Activated CD4-positive, alpha-beta T cell treated with anti-CD3 and anti-CD28 coated beads, Interleukin-2, amount 50 U/mL, for 4 hours (primary cell): Measurements from ENCODE around the gene INPP5E.
A peak's percentile ranks its signal among the peaks of the same experiment; 100 is the strongest.
"Not testable (repeated sequence)": the region's sequence is repeated elsewhere in the genome, so short reads cannot be mapped to it uniquely, and the experiment has no call there.

Source experiments
- DNase-seq, 2 experiments: peaks; one replicate each; pipeline ENCODE4 v3.0.0-alpha.2; 2020

Gene INPP5E

DNA sequence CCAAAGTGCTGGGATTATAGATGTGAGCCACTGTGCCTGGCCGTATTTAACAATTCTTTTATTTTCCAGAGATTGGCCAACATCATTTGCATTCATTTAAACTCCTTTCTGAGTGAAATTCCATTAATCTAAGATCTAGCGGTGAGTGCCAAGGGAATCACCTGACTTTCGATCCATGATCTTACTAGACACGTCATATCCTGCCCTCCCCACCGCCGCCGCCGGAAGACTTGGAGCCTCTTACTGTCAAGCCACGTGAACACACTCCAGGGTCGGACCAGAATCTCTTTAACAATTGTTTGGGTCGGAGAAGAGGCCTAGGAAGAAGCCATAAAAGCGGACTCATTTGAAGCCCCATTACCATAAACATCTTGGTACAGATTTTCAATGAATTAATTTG is 12.9 kb downstream of the INPP5E start:
- no peak for DNase-seq

DNA sequence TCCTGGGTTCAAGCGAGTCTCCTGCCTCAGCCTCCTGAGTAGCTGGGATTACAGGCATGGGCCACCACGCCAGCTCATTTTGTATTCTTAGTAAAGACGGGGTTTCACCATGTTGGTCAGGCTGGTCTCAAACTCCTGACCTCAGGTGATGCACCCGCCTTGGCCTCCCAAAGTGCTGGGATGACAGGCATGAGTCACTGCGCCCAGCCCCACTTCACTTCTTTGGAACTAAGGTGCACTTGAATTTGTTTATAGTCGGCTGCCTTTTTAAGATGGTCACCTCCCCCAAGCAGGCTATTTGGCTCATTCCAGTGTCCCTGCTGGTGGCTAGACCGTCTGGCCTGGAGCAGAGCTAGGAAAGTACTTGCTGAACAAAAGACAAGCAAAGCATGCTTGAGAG is 14.3 kb downstream of the INPP5E start:
- not testable (repeated sequence) for DNase-seq

DNA sequence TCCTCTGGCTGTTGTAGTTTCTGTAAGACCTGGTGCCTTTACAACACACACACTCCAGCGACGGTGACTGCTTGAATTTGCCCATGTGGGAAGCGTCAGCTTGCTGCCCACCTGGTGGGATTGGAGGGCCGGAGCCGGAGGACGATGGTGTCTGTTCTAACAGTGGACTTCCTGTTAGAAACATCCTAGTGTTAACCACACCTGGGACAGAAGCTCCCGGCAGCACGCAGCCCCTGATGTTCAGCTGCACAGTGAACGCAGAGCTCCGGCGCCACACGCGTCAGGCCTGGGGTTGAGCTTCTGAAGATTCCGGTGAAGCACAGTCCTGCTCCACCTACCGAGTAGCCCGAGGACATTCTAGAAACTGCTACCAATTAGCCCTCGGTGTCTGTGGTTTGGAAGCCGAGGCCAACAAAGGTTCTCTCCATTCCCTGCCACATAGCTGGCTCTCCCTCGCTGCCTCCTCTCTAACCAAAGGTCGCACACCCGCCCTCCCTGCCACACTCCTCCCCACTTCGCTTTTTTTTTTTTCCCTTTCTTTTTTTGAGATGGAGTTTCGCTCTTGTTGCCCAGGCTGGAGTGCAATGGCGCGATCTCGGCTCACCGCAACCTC is 14.8 kb downstream of the INPP5E start:
- no peak for DNase-seq

GRCh38 chr9:136423432-136424146 is 16.1 kb downstream of the INPP5E start:
- no peak for DNase-seq

DNA sequence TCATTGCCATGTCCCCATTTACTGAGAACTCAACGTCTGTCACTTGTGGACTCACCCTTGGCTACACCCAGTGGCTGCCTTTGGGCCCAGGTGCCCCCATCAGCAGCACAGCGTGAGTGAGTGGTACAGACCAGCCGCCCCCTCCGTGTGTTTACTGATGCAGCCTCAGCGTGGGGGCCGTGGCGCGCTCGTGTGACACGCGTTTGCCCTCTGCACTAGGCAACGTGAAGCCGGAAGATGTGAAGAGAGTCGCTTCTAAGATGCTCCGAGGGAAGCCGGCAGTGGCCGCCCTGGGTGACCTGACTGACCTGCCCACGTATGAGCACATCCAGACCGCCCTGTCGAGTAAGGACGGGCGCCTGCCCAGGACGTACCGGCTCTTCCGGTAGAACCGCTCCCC is 16.8 kb downstream of the INPP5E start:
- DNase-seq, result no peak

DNA sequence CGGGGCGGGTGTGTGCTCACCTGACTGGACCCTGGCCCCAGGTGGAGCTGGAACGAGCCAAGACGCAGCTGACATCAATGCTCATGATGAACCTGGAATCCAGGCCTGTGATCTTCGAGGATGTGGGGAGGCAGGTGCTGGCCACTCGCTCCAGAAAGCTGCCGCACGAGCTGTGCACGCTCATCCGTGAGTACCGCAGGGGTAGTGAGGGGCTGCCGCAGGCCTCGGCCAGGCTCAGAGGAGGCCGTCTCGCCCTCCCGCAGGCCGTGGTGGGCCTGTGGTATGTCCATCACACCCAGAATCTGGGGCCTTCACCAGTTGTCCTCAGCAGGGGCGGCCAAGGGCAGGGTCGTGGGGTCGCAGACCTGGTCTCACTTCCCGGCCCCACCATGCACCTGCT is 17.9 kb downstream of the INPP5E start:
- no peak for DNase-seq

GRCh38 chr9:136419092-136419420 is 20.6 kb downstream of the INPP5E start:
- DNase-seq, result no peak

DNA sequence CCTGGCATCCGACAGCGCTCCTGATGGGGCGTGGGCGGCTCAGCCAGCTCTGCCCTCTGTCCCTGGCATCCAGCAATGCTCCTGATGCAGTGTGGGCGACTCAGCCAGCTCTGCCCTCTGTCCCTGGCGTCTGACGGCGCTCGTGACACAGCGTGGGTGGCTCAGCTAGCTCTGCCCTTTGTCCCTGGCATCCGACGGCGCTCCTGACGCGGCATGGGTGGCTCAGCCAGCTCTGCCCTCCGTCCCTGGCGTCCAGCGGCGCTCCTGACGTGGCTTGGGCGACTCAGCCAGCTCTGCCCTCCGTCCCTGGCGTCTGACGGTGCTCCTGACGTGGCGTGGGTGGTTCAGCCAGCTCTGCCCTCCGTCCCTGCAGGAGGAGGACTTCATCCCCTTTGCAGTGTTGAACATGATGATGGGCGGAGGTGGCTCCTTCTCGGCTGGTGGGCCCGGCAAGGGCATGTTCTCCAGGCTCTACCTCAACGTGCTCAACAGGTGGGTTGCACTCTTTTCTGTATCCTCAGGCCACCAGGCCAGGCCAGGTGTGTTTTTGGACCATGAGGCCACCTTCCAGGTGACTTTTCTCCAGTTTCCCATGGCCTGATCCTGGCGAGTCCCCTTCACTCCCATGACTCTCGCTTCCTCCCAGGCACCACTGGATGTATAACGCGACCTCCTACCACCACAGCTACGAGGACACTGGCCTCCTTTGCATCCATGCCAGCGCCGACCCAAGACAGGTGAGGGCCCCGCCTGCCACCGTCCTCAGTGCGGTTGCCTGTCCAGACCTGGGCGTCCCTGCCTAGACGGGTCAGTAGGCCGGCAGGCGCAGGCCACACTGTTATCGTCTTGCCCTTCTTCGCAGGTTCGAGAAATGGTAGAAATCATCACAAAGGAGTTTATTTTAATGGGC is 21.2 kb downstream of the INPP5E start:
- DNase-seq, result no peak

DNA sequence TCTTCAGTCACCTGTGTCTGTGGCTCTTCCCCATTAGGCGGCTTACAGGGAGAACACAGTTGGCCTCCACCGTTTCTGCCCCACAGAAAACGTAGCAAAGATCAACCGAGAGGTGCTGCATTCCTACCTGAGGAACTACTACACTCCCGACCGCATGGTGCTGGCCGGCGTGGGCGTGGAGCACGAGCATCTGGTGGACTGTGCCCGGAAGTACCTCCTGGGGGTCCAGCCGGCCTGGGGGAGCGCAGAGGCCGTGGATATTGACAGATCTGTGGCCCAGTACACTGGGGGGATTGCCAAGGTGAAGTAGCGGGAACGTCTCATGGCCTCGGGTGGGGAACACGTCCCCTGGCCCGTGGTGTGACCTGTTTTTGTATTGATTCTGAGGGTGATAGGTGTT is 22.7 kb downstream of the INPP5E start:
- DNase-seq, result no peak

DNA sequence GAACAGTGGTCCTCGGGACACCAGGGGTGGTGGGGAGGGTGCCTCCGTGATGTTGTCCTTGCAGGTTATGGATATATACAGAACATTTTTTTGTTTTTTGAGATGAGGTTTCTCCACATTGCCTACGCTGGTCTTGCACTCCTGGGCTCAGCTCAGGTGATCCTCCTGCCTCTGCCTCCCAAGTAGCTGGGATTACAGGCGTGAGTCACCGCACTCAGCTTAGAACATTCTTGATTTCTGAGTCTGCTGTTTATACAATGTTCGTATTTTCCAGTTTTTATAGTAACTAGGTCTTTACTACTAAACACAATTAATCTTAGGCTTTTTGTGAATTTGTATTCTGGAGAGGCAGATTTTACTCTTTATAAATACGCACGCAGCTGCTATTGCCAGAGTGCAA is 23.2 kb downstream of the INPP5E start:
- DNase-seq, result no peak

- no peak for DNase-seq
These were observed 26.7 kb downstream of the INPP5E start for GRCh38 chr9:136412962-136413361.

DNA sequence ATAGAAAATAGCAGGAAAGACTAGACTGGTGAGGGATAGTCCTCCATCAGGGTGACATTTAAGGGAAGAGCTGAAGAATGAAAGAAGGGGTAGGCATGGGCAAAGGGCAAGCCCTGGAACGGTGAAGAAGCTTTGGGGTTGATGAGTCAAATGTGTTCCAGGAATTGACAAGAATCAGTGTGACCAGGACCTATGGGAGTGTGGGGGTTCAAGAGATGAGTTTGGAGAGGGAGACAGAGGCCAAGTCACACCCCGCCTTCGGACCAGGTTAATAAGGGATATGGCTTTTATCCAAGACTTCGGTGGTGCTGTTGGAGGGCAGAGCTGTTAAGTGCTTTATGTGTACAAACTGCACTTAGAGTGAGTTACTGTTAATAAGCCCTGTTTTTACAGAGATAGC is 28.3 kb downstream of the INPP5E start:
- DNase-seq, result no peak

- DNase-seq, result peak; percentile 97 to 98
These were observed 29.0 kb downstream of the INPP5E start, which contains the start of the genes ENTR1 and PMPCA for GRCh38 chr9:136410500-136411287. Gene ENTR1, minus strand, starts transcription at chr9:136410614. Its CDS starts 217 bp downstream, at chr9:136410397. Gene PMPCA, plus strand, starts transcription at chr9:136410658. Its CDS starts 11 bp downstream, at chr9:136410669.

GRCh38 chr9:136409557-136410455 is 29.8 kb downstream of the INPP5E start:
- DNase-seq, result peak; percentile 22 to 28

- DNase-seq, result no peak
These were observed 31.7 kb downstream of the INPP5E start for GRCh38 chr9:136407911-136408310.

DNA sequence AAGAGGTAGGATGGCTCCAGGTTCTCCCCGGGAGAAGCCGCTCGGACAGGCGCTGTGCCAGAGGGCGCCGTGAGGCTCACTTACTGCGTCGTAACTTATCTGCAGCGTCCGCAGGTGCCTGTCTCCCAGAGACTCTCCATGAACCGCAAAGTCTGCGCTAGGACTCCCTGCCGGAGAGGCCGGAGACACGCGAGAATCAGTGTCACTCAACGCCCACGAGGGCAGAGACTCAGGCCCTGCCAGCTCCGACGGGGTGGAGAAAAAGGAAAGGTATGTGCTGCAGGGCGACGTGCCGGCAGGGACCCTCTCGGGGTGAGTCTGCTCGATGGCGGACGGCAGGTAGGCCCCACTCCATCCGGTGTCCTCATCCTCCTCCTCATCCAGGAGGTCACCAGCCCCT is 32.6 kb downstream of the INPP5E start:
- not testable (repeated sequence) for DNase-seq

- not testable (repeated sequence) for DNase-seq
These were observed 33.7 kb downstream of the INPP5E start for GRCh38 chr9:136405904-136406303.

- no peak for DNase-seq
These were observed 34.2 kb downstream of the INPP5E start for GRCh38 chr9:136405481-136405880.

GRCh38 chr9:136404801-136405136 is 34.9 kb downstream of the INPP5E start:
- DNase-seq, result no peak

DNA sequence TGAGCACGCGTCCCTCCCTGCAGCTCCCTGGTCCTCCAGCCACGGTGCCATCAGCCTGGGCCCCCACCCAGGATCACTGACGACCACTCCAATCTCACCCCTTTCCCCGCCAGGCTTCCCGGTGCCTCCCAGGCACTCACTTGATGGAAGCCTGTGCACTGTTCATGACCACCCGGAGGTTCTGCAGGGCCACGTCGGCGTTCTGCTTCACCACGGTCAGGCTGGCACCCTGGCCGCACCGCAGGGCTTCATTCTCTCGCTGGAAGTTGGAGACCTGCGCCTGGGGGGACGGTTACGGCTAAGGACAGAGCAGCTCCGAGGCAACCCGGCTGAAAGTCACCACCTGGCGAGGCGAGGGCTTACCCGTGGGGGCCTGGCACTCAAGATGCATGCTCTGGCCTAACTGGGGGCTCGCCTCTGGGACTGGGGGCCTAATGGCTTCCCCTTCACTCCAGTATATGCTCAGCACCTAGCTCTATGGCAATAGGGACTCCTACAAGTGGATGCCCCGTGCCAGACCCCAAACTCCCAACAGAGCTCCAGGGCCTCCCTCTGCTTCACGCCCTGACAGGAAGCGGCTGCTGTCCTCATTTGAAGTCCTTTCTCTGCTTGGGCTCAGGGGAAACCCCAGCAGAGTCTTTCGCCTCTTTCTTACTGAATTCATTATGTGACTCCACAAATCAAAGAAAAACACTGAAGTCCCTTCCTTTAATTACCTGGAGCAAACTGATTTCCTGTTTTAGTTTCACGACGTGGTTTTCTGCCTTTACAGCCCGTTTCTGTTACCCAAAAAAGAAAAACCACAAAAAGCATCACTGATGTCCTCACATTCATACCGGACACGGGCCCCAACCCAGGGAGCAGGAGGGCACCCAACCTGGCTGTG is 35.5 kb downstream of the INPP5E start:
- DNase-seq, result no peak

DNA sequence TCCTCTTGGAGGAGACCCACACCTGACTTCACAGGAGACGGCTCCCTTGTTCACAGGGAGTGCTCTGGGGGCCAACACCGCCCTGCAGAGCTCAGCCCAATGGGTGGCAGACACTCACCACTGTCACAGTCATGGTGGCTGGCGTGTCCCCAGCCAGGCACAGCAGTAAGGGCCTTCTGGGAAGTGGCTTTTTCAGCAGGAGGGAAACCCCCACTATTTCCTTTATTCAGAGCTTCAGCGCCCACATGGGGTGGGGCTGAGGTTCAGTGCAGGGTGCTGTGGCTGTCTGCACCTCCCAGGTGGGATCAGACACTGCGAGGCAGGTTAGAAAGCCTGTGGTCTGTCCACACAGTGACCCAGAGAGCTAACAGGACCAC is 36.1 kb downstream of the INPP5E start:
- peak; percentile 71 to 78 for DNase-seq
